PC-3 (cell line): Measurements from ENCODE around the gene A4GNT. TPM values are rescaled to one million over a fixed set of nuclear protein-coding genes. Genes with fewer than 3 reads are reported as not detected.
A peak's percentile ranks its signal among the peaks of the same experiment; 100 is the strongest.
"Not testable (repeated sequence)": the region's sequence is repeated elsewhere in the genome, so short reads cannot be mapped to it uniquely, and the experiment has no call there.

Experiments used
- ATAC-seq: fragments of 200-7000 bp; cut with Tn5 transposase; 2 replicates; pipeline ENCODE4 v1.9.1; 2020; ENCODE audit warnings: mild to moderate bottlenecking, moderate library complexity
- BruUV-seq: library from RNA; stranded (reverse); fragments of 400-500 nt; replicated peaks from 2 replicates; lab custom pipeline; 2021; lab: Mats Ljungman, UMichigan
- CTCF ChIA-PET: fragments of 300-600 bp; sonication (Branson Sonifier 250); formaldehyde crosslinking; loops from one replicate; lab custom pipeline; 2022; ENCODE audit warnings: antibody characterized with exemption; lab: Charles Lee
- POLR2A ChIA-PET: fragments of 300-600 bp; sonication (Branson Sonifier 250); formaldehyde crosslinking; loops from one replicate; lab custom pipeline; 2022; ENCODE audit warnings: antibody characterized with exemption; ENCODE audit not compliant: unreplicated experiment; lab: Charles Lee
- DNase-seq: peaks from one replicate; pipeline ENCODE4 v3.0.0-alpha.2; 2015
- H2AFZ ChIP-seq: fragments of 300-600 bp; sonication (generic); 2 replicates; pipeline ENCODE4 v1.6.0; 2016; ENCODE audit warnings: antibody characterized with exemption, low read length
- H3F3A ChIP-seq: fragments of 300-600 bp; sonication (generic); one replicate; pipeline ENCODE4 v1.6.0; 2017; ENCODE audit warnings: antibody characterized with exemption, low read length, control low read depth, mild to moderate bottlenecking; ENCODE audit not compliant: unreplicated experiment
- H3K27ac ChIP-seq: fragments of 300-600 bp; sonication (generic); 2 replicates; pipeline ENCODE4 v1.5.1; 2016; ENCODE audit warnings: mild to moderate bottlenecking, low read length
- H3K27me3 ChIP-seq: fragments of 300-600 bp; sonication (generic); 2 replicates; pipeline ENCODE4 v1.6.1; 2016; ENCODE audit warnings: low read length, mixed read lengths
- H3K36me3 ChIP-seq: fragments of 300-600 bp; sonication (generic); 2 replicates; pipeline ENCODE4 v1.6.1; 2016; ENCODE audit warnings: low read depth, mixed run types, low read length, mixed read lengths
- H3K4me1 ChIP-seq: fragments of 300-600 bp; sonication (generic); 2 replicates; pipeline ENCODE4 v1.5.1; 2016; ENCODE audit warnings: low read length; ENCODE audit not compliant: insufficient read depth
- H3K4me2 ChIP-seq: fragments of 300-600 bp; sonication (generic); 2 replicates; pipeline ENCODE4 v1.6.0; 2016; ENCODE audit warnings: low read length
- H3K4me3 ChIP-seq: fragments of 300-600 bp; sonication (generic); 2 replicates; pipeline ENCODE4 v1.5.1; 2016; ENCODE audit warnings: mild to moderate bottlenecking, low read length, mixed read lengths
- H3K79me2 ChIP-seq: fragments of 300-600 bp; sonication (generic); 2 replicates; pipeline ENCODE4 v1.6.1; 2017; ENCODE audit warnings: low read length, mixed read lengths
- H3K9ac ChIP-seq: fragments of 300-600 bp; sonication (generic); 2 replicates; pipeline ENCODE4 v1.6.0; 2016; ENCODE audit warnings: mild to moderate bottlenecking, low read length
- H3K9me2 ChIP-seq: fragments of 300-600 bp; sonication (generic); replicated peaks from 2 replicates; pipeline ENCODE4 v1.6.1; 2016; ENCODE audit warnings: mixed run types, low read length, mixed read lengths
- H3K9me3 ChIP-seq: fragments of 300-600 bp; sonication (generic); 2 replicates; pipeline ENCODE4 v1.6.1; 2016; ENCODE audit warnings: low read length, mixed read lengths
- H4K20me1 ChIP-seq: fragments of 300-600 bp; sonication (generic); 2 replicates; pipeline ENCODE4 v1.6.1; 2016; ENCODE audit warnings: low read length, mixed read lengths
- CTCF ChIP-seq: fragments of 300-600 bp; sonication (generic); conservative IDR thresholded peaks from 2 replicates; pipeline ENCODE4 v1.5.1; 2017; ENCODE audit warnings: antibody characterized with exemption, low read depth, mild to moderate bottlenecking, low read length
- EZH2 ChIP-seq: fragments of 300-600 bp; sonication (generic); IDR thresholded peaks from one replicate; pipeline ENCODE4 v1.6.1; 2017; ENCODE audit warnings: antibody characterized with exemption, mild to moderate bottlenecking, low read length; ENCODE audit not compliant: unreplicated experiment
- EZH2phosphoT487 ChIP-seq: fragments of 300-600 bp; sonication (generic); IDR thresholded peaks from 2 replicates; pipeline ENCODE4 v1.6.1; 2018; ENCODE audit warnings: mild to moderate bottlenecking, antibody characterized with exemption, low read length, borderline replicate concordance
- intact Hi-C: fragments of 100-400 bp; cut with micrococcal nuclease; formaldehyde crosslinking; loops from 2 replicates; pipeline ENCODE4 v1.9.0; 2023
- total RNA-seq: library from RNA; depleted of rRNA; stranded (reverse); fragments of >200 nt; gene quantifications from 2 replicates; pipeline ENCODE4 v1.2.3, GENCODE V29; 2014

A4GNT gene
- total RNA-seq, 1 experiment from 2014 or later = not detected

DNA sequence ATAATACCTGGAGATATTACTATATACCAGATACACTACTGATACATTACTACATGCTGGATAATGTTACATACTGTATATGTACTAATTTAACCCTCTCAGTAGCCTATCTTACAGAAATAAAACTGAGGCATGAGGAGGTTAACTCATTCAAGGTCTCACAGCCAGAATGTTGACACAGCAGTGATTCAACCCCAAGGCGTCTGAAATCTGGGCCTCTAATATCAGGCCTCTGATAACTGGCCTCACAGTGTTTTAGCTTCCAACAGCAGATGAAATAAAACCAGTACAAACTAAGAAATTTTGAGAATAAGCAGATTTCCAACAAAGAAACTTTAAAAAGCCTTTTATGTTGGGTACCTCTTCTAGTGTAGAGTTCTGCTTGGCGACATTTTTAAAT is 40.2 kb downstream of the A4GNT start:
- Histone ChIP-seq H2AFZ (no peak overlapping the region), H3K4me3 (no peak overlapping the region), H3K36me3 (no peaks in the 10 kb centered on the region), H3K9me2 (no peaks in the 10 kb centered on the region), H3K4me2 (no peak overlapping the region), H3K79me2 (no peaks in the 10 kb centered on the region), H3K27ac (no peak overlapping the region), H3K27me3 (no peaks in the 10 kb centered on the region), H4K20me1 (no peaks in the 10 kb centered on the region), H3F3A (no peaks in the 10 kb centered on the region), H3K4me1 (peaks cover 22% of the 10 kb centered on the region), H3K9me3 (no peaks in the 10 kb centered on the region), H3K9ac (no peak overlapping the region)
- ATAC-seq (no peak), DNase-seq (peak; percentile 40)
- POLR2A ChIA-PET = no interaction called here
- BruUV-seq = no TSS peak
- intact Hi-C loops = no loop called here
- CTCF ChIA-PET = no interaction called here
- no peak for TF ChIP-seq CTCF
- TF ChIP-seq EZH2phosphoT487 = no peak
- no peak for TF ChIP-seq EZH2

DNA sequence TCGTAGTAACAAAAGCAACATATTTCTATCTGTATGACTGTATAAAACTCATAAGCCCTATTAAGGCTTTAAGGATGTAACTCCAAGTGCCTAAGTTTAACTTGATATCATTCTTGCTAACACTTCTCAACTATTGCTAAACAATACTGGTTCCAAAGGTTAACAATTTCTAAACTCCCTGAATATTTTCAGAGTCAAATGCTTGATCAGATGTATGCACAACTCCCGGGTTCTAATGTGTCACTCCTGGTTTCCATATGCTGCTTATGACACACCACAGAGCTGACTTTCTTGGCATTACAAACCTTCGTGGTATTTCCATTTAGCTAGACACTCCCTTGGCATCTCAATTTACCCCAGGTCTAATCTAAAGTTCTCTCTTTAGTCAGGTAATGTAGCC is 43.1 kb downstream of the A4GNT start:
- DNase-seq (peak; percentile 81), ATAC-seq (peak; percentile 86)
- Histone ChIP-seq H4K20me1 (no peaks in the 10 kb centered on the region), H3K79me2 (no peaks in the 10 kb centered on the region), H3K9me2 (no peaks in the 10 kb centered on the region), H3K36me3 (no peaks in the 10 kb centered on the region), H3K4me1 (peaks cover 22% of the 10 kb centered on the region), H3K4me3 (no peak overlapping the region), H3F3A (no peaks in the 10 kb centered on the region), H3K9ac (peak overlapping the region; percentile 17; the same call in 1 of the 2 replicates), H2AFZ (no peak overlapping the region), H3K27me3 (no peaks in the 10 kb centered on the region), H3K9me3 (no peaks in the 10 kb centered on the region), H3K27ac (peak overlapping the region; percentile 63), H3K4me2 (peak overlapping the region; percentile 46)
- no peak for TF ChIP-seq EZH2
- no peak for TF ChIP-seq EZH2phosphoT487
- TF ChIP-seq CTCF = no peak
- POLR2A ChIA-PET = no interaction called here
- intact Hi-C loops = no loop called here
- BruUV-seq = no TSS peak
- CTCF ChIA-PET = interaction anchor here (0.8 kb wide), 1 partner anchor 27 kb away, joined by 3 read pairs; the partner anchor contains the start of gene DZIP1L

DNA sequence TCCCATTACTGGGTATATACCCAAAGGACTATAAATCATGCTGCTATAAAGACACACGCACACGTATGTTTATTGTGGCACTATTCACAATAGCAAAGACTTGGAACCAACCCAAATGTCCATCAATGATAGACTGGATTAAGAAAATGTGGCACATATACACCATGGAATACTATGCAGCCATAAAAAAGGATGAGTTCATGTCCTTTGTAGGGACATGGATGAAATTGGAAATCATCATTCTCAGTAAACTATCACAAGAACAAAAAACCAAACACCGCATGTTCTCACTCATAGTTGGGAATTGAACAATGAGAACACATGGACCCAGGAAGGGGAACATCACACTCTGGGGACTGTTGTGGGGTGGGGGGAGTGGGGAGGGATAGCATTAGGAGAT is 46.4 kb downstream of the A4GNT start:
- H3F3A ChIP-seq, DNase-seq, H3K9ac ChIP-seq, H2AFZ ChIP-seq, H3K79me2 ChIP-seq, H3K27ac ChIP-seq, H3K36me3 ChIP-seq, H3K9me3 ChIP-seq, H3K4me2 ChIP-seq, H3K4me3 ChIP-seq, H3K27me3 ChIP-seq, BruUV-seq, ATAC-seq, CTCF ChIA-PET, POLR2A ChIA-PET, intact Hi-C loops, H3K9me2 ChIP-seq, H4K20me1 ChIP-seq: not testable (repeated sequence)
- H3K4me1 ChIP-seq = peaks cover 40% of the 10 kb centered on the region
